Astrocyte (in vitro differentiated cells and primary cell): ENCODE measurements around the gene FAM151A. TPM values are rescaled to one million over a fixed set of nuclear protein-coding genes. Genes with fewer than 3 reads are reported as not detected.

Experiments
- DNase-seq: peaks from one replicate; pipeline ENCODE4 v3.0.0-alpha.2; 2010; ENCODE audit warnings: low read depth
- FAIRE-seq: peaks from 2 replicates; lab custom pipeline; 2011; peaks lifted over from hg19 to GRCh38; lab: Jason Lieb, UNC
- H2AFZ ChIP-seq: 2 replicates; pipeline ENCODE4 v1.6.0; 2012; ENCODE audit warnings: low read depth, low read length, inconsistent platforms
- H3K27ac ChIP-seq: 2 replicates; pipeline ENCODE4 v1.5.1; 2011; ENCODE audit warnings: low read depth, low read length, inconsistent platforms
- H3K27me3 ChIP-seq: 2 replicates; pipeline ENCODE4 v1.6.0; 2011; ENCODE audit warnings: low read length, inconsistent platforms; ENCODE audit not compliant: insufficient read depth
- H3K36me3 ChIP-seq: 2 replicates; pipeline ENCODE4 v1.5.1; 2011; ENCODE audit warnings: low read length, inconsistent platforms; ENCODE audit not compliant: insufficient read depth
- H3K4me1 ChIP-seq: 2 replicates; pipeline ENCODE4 v1.5.1; 2011; ENCODE audit warnings: low read length, inconsistent platforms; ENCODE audit not compliant: insufficient read depth
- H3K4me2 ChIP-seq: 2 replicates; pipeline ENCODE4 v1.6.0; 2012; ENCODE audit warnings: low read length, inconsistent platforms
- H3K4me3 ChIP-seq: 2 replicates; pipeline ENCODE4 v1.5.1; 2011; ENCODE audit warnings: low read depth, mild to moderate bottlenecking, low read length, inconsistent platforms; ENCODE audit not compliant: insufficient read depth
- H3K79me2 ChIP-seq: 2 replicates; pipeline ENCODE4 v1.6.0; 2012; ENCODE audit warnings: mild to moderate bottlenecking, low read length, inconsistent platforms; ENCODE audit not compliant: insufficient read depth
- H3K9ac ChIP-seq: 2 replicates; pipeline ENCODE4 v1.6.0; 2012; ENCODE audit warnings: mild to moderate bottlenecking, low read length, inconsistent platforms
- H3K9me3 ChIP-seq: 2 replicates; pipeline ENCODE4 v1.5.1; 2012; ENCODE audit warnings: low read depth, mild to moderate bottlenecking, low read length, inconsistent platforms; ENCODE audit not compliant: insufficient read depth
- H4K20me1 ChIP-seq: 2 replicates; pipeline ENCODE4 v1.6.0; 2012; ENCODE audit warnings: low read length, inconsistent platforms; ENCODE audit not compliant: insufficient read depth
- H3K27ac Mint-ChIP-seq: one replicate; pipeline ENCODE4 v1.8.0; 2021; ENCODE audit warnings: mild to moderate bottlenecking, mixed read lengths; ENCODE audit not compliant: unreplicated experiment
- H3K27me3 Mint-ChIP-seq: one replicate; pipeline ENCODE4 v1.8.0; 2021; ENCODE audit warnings: low read depth, mixed read lengths; ENCODE audit not compliant: unreplicated experiment
- H3K36me3 Mint-ChIP-seq: one replicate; pipeline ENCODE4 v1.8.0; 2021; ENCODE audit warnings: low read depth, mixed read lengths; ENCODE audit not compliant: unreplicated experiment
- H3K4me1 Mint-ChIP-seq: one replicate; pipeline ENCODE4 v1.8.0; 2021; ENCODE audit warnings: low read depth, mixed read lengths; ENCODE audit not compliant: unreplicated experiment
- H3K4me3 Mint-ChIP-seq: one replicate; pipeline ENCODE4 v1.8.0; 2021; ENCODE audit warnings: mild to moderate bottlenecking, moderate library complexity, mixed read lengths; ENCODE audit not compliant: unreplicated experiment
- H3K9me3 Mint-ChIP-seq: one replicate; pipeline ENCODE4 v1.8.0; 2021; ENCODE audit warnings: mild to moderate bottlenecking, mixed read lengths; ENCODE audit not compliant: unreplicated experiment
- EZH2 ChIP-seq: IDR thresholded peaks from 2 replicates; pipeline ENCODE4 v1.6.1; 2012; ENCODE audit warnings: mild to moderate bottlenecking, low read length, inconsistent platforms; ENCODE audit not compliant: insufficient read depth
- total RNA-seq: library from RNA; stranded (reverse); gene quantifications from 2 replicates; pipeline ENCODE4 v1.2.1, GENCODE V29; 2021
- TF ChIP-seq, protein P1 (sequence below): IDR thresholded peaks from 2 replicates; pipeline ENCODE4 v1.5.1; 2011; ENCODE audit warnings: low read depth, mild to moderate bottlenecking, inconsistent platforms, low read length, moderate library complexity; ENCODE audit not compliant: insufficient read depth

FAM151A gene
- total RNA-seq, 1 donor from 2014 or later = not detected

- Mint-ChIP-seq H3K9me3 (peaks cover 2% of the 10 kb centered on the region), H3K27ac (no peak overlapping the region), H3K4me3 (no peak overlapping the region), H3K36me3 (peaks cover 4% of the 10 kb centered on the region), H3K27me3 (peaks cover 21% of the 10 kb centered on the region), H3K4me1 (no peaks in the 10 kb centered on the region)
- no peaks in the 10 kb centered on the region for H4K20me1 ChIP-seq
- DNase-seq (no peak), FAIRE-seq (no peak)
- no peaks in the 10 kb centered on the region for H3K27me3 ChIP-seq
- no peaks in the 10 kb centered on the region for H3K4me1 ChIP-seq
- no peak overlapping the region for H3K9ac ChIP-seq
- H2AFZ ChIP-seq = no peak overlapping the region
- no peak overlapping the region for H3K4me3 ChIP-seq
- H3K79me2 ChIP-seq = no peaks in the 10 kb centered on the region
- H3K27ac ChIP-seq = no peak overlapping the region
- no peaks in the 10 kb centered on the region for H3K9me3 ChIP-seq
- no peaks in the 10 kb centered on the region for H3K36me3 ChIP-seq
- TF ChIP-seq, protein P1, sequence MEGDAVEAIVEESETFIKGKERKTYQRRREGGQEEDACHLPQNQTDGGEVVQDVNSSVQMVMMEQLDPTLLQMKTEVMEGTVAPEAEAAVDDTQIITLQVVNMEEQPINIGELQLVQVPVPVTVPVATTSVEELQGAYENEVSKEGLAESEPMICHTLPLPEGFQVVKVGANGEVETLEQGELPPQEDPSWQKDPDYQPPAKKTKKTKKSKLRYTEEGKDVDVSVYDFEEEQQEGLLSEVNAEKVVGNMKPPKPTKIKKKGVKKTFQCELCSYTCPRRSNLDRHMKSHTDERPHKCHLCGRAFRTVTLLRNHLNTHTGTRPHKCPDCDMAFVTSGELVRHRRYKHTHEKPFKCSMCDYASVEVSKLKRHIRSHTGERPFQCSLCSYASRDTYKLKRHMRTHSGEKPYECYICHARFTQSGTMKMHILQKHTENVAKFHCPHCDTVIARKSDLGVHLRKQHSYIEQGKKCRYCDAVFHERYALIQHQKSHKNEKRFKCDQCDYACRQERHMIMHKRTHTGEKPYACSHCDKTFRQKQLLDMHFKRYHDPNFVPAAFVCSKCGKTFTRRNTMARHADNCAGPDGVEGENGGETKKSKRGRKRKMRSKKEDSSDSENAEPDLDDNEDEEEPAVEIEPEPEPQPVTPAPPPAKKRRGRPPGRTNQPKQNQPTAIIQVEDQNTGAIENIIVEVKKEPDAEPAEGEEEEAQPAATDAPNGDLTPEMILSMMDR = no peak
- TF ChIP-seq EZH2 = no peak
- no peak overlapping the region for H3K4me2 ChIP-seq
Observed at GRCh38 chr1:54601730-54602129, 21.6 kb downstream of the FAM151A start.

GRCh38 chr1:54600947-54601721 is 22.2 kb downstream of the FAM151A start:
- H4K20me1 ChIP-seq = no peaks in the 10 kb centered on the region
- H3K79me2 ChIP-seq = no peaks in the 10 kb centered on the region
- Mint-ChIP-seq H3K9me3 (peaks cover 2% of the 10 kb centered on the region), H3K4me1 (no peaks in the 10 kb centered on the region), H3K27ac (no peak overlapping the region), H3K36me3 (peaks cover 4% of the 10 kb centered on the region), H3K27me3 (peaks cover 22% of the 10 kb centered on the region), H3K4me3 (no peak overlapping the region)
- no peak for TF ChIP-seq EZH2
- TF ChIP-seq, protein P1 = no peak
- H3K9me3 ChIP-seq = no peaks in the 10 kb centered on the region
- FAIRE-seq (no peak), DNase-seq (no peak)
- no peaks in the 10 kb centered on the region for H3K27me3 ChIP-seq
- H2AFZ ChIP-seq = no peak overlapping the region
- no peak overlapping the region for H3K4me2 ChIP-seq
- H3K9ac ChIP-seq = no peak overlapping the region
- H3K36me3 ChIP-seq = no peaks in the 10 kb centered on the region
- H3K4me1 ChIP-seq = no peaks in the 10 kb centered on the region
- H3K4me3 ChIP-seq = no peak overlapping the region
- H3K27ac ChIP-seq = no peak overlapping the region

DNA sequence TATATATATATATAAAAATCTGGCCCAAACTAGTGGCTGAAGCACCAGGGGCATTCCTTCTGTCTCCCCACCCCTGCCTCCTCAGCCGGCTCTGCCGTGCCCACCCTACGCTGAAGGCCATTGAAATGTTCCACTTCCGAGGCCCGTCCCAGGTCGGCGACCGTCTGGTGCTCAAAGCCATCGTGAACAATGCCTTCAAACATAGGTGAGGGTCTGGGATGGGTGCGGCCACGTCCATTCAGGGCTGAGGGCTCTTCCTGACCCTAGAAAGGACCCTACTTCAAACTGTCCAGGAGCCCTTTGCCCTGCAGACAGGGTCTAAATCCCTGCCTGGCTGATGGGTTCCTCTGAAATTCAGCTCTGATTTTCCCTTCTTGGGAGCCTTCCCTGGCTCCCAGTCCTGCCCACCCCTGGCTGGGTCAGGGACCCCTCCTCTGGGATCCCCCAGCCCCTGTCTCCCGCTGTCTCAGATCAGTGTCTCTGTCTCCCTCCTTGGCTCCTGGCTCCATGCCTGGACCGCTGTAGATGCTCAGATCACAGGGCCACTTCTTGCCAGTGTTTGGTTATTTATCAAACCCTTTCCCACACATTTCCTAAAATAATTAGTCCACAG is 24.0 kb downstream of the FAM151A start:
- DNase-seq = no peak
- Histone ChIP-seq H3K27me3 (no peaks in the 10 kb centered on the region), H3K4me2 (no peak overlapping the region), H3K9me3 (no peaks in the 10 kb centered on the region), H3K79me2 (no peaks in the 10 kb centered on the region), H3K27ac (no peak overlapping the region), H3K4me1 (no peaks in the 10 kb centered on the region), H3K4me3 (no peak overlapping the region), H3K9ac (no peak overlapping the region), H4K20me1 (no peaks in the 10 kb centered on the region), H2AFZ (no peak overlapping the region), H3K36me3 (no peaks in the 10 kb centered on the region)
- Mint-ChIP-seq H3K27me3 (peaks cover 20% of the 10 kb centered on the region), H3K36me3 (peaks cover 1% of the 10 kb centered on the region), H3K4me3 (no peak overlapping the region), H3K9me3 (peaks cover 2% of the 10 kb centered on the region), H3K27ac (no peak overlapping the region), H3K4me1 (no peaks in the 10 kb centered on the region)
- TF ChIP-seq, protein P1 = no peak
- no peak for TF ChIP-seq EZH2
- FAIRE-seq = no peak
